NCI-H2029 (cell line): ENCODE results near the gene CISTR.
"Not testable (repeated sequence)": the region's sequence is repeated elsewhere in the genome, so short reads cannot be mapped to it uniquely, and the experiment has no call there.

Experiments used
- DNase-seq: peaks from one replicate; lab custom pipeline; 2025; lab: John Stamatoyannopoulos, UW

Gene CISTR

GRCh38 chr12:53751336-53752191 lies at the start of gene CISTR:
Gene CISTR, minus strand, starts transcription at chr12:53751979.
- no peak for DNase-seq

GRCh38 chr12:53798575-53798974 lies 46.8 kb upstream of the CISTR start:
- no peak for DNase-seq

DNA sequence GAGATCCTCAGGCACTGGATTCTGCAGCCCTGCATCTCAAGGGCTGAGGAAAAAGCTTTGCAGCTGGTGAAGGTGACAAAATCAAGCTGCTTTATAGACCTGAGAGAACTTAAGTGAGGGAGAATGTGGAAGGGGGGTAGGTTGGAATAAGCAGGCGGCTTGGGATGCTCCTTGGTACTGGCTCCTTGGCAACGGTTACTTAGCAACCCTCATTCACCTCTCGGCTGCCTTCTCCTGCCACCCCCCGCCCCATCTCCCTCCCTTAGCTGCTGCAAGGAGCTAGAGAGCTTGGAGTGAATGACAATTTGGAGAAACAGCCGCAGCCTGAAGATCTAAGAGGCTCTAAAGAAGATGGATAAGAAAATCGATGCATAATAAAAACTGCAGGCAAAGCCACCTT lies 44.1 kb upstream of the CISTR start:
- DNase-seq, result no peak

DNA sequence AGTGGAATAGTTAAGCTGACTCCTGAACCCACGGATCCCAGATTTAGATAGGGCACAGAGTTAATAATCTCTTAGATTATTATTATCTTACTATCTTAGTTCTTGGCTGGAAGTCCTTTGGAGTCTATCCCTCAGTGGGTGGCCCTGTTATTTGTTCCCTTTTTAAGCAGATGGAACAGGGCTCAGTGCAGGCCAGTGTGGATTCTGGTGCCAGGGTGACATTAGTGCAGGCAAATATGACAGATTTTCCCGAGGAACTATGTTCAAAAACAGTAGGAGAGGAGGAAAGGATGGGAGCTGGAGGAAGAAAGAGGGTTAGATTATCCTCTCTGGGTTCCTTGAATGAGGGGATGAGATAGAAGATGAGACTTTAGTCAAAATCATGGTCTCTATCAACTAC lies 41.4 kb upstream of the CISTR start:
- DNase-seq, result no peak

GRCh38 chr12:53791735-53792326 lies 40.1 kb upstream of the CISTR start:
- DNase-seq, result no peak

GRCh38 chr12:53789570-53789969 lies 37.8 kb upstream of the CISTR start:
- no peak for DNase-seq

GRCh38 chr12:53788892-53789291 lies 37.1 kb upstream of the CISTR start:
- DNase-seq, result no peak

DNA sequence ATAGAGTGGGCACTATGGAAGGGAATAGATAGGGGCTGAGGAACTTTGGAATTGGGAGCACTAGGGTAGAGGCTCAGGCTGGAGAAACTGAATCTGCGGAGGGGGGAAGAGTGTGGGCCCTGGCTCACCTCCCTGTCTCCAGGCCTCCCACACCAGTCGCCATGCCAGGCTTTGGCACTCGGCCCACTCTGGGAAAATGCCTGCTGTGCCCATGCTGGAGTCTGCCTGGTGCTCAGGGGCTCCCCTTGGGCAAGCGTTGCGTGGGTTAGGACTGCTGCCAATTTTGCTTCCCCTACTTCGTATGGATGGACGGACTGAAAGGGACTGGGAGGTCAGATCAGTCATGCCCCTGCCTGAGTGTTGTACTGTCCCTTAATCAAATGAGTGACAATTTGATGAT lies 34.6 kb upstream of the CISTR start:
- DNase-seq, result no peak

- DNase-seq, result no peak
Observed at GRCh38 chr12:53785161-53785560, 33.4 kb upstream of the CISTR start.

GRCh38 chr12:53782093-53782703 lies 30.4 kb upstream of the CISTR start:
- DNase-seq, result no peak

DNA sequence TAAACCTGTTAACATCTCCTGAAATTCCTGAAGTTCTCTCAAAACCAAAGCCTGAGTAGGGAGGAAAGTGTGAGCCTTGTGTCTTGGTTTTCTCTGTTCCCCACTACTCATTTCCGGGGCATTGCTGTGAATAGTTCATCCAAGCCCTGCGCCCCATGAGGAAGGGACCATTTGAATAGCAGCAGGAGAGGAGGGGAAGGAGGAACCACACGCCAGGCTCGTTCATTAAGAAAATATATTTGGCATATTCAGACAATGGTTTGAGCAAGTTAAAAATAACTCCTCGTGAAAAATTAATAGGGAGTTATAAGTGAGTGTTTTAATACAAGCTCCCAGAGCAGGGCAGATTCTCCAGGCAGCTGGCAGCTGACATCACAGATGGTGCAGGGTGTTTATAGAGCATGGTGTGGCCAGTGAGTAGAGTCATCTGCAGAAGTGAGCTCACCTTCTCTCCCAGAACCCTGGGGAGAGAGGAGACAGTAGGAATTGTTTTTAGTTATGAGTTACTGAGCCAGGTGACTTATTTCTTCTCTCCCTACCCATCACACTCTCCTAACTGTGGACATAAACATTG lies 29.5 kb upstream of the CISTR start:
- DNase-seq, result no peak

- DNase-seq, result no peak
Observed at GRCh38 chr12:53780323-53780722, 28.5 kb upstream of the CISTR start.

DNA sequence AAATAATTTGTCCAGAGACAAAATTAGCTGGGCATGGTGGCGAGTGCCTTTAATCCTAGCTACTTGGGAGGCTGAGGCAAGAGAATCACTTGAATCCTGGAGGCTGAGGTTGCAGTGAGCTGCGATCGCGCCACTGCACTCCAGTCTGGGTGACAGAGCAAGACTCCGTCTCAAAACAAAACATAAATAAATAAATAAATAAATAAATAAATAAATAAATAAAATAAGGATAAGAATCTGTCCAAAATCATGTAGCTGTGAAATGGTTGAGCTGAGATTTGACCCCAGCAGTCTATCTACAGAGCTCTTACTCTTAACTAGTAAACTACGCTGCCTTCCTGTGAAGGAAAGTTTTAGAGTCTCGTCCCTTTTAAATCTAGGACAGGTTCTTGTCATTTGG lies 27.9 kb upstream of the CISTR start:
- not testable (repeated sequence) for DNase-seq

- DNase-seq, result no peak
Observed at GRCh38 chr12:53777936-53778644, 26.3 kb upstream of the CISTR start.

- no peak for DNase-seq
Observed at GRCh38 chr12:53777412-53777811, 25.6 kb upstream of the CISTR start.

DNA sequence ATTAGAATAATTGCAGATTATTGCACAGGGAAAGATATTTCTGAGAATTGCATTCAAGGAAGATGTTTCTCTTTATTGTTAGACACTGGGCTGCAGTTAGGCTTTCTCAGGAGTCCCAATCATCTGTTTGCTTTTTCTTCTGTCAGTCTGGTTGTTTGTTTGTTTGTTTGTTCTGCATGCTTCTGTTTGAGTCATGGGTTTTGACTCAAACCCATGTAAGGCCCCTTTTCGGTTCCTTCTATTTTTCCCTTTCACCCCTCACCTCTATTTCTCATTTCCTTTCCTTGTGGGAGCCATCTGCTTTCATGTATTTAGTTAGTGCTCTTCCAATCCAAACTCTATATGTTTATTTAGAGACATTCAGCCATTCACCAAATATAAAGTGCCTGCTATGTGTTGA lies 25.1 kb upstream of the CISTR start:
- DNase-seq, result no peak

- no peak for DNase-seq
Observed at GRCh38 chr12:53775478-53776145, 23.8 kb upstream of the CISTR start.

DNA sequence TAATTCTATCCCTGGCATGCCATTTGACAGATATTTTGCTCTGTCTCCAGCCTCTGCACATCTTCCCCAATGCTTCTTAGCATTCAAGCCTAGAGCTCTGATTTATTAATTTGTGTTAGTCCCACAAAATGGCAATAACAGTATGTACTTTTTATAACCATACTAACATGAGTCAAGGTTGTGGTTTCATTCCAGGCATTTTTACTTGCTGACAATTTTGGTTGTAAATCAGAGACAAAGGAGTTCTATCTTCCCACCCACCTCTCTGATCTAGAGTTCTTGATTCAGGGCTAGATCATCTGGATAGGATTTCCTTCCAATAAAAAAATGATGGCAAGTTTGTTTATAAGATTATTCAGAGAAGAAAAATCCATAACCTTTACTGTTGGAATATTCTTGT lies 18.5 kb upstream of the CISTR start:
- DNase-seq, result no peak

GRCh38 chr12:53768976-53769375 lies 17.2 kb upstream of the CISTR start:
- DNase-seq, result no peak

- no peak for DNase-seq
Observed at GRCh38 chr12:53766881-53767280, 15.1 kb upstream of the CISTR start.

- DNase-seq, result no peak
Observed at GRCh38 chr12:53765891-53766290, 14.1 kb upstream of the CISTR start.

GRCh38 chr12:53764615-53765014 lies 12.8 kb upstream of the CISTR start:
- no peak for DNase-seq
